Left colon (tissue), 2 donors: ENCODE data around the gene PPIF. TPM values are rescaled to one million over a fixed set of nuclear protein-coding genes. Genes with fewer than 3 reads are reported as not detected.
A peak's percentile ranks its signal among the peaks of the same experiment; 100 is the strongest.

Experiments
- ATAC-seq: fragments of 200-7000 bp; cut with Tn5 transposase; one replicate; pipeline ENCODE4 v1.9.1; 2020; ENCODE audit warnings: mild to moderate bottlenecking, moderate library complexity
- DNase-seq, 2 donors: peaks; one replicate each; pipeline ENCODE4 v3.0.0-alpha.2; 2020
- intact Hi-C, 2 donors: fragments of 100-400 bp; cut with DNase I in 1 of 2; cut with micrococcal nuclease in 1 of 2; formaldehyde crosslinking; loops; one replicate each; pipeline versions ENCODE4 v1.11.2 to v1.14.0; 2022; cut with DNase I, micrococcal nuclease
- total RNA-seq, 2 donors: library from RNA; stranded (reverse); fragmentation: NEBNext Ultra II Directional; extraction: Animal tissue kit (Norgen Biotek cat#: 25700); gene quantifications; one replicate each; pipeline ENCODE4 v1.2.1, GENCODE V29; 2021
- donor health status: DM: no; HTN: no; CAD: no.
- donor health status: DM: yes; HTN: yes; CAD: no.

The PPIF gene
- total RNA-seq, 2 donors from 2014 or later: 86.6 to 105 TPM

DNA sequence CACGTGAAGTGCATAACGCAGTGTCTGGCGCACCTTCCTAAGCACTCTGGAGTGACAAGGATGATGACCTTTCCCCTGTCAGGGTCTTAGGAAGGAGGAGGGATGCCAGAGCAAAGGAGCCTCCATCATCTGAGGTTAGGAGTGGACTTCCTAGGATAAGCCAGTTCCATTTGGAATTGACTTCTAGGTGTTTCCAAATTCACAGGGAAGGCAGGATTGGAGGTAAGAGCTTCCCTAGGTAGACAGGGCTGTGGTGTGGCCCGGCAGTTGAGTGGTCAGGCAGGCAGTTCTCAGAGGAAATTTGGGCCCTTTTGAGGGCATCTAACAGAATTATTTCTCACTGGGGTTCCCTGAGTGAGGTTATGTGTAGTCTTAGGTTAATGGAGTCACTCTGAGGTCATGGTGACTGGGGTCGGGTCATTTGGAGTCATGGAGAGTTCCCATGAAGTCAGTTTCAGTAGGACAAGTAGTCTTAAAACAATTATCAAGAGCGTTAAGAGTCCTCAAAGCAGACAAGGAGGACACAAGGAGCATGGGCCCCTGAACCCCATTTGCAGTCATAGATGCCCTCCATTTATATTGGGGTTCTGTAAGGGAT lies 8.2 kb downstream of the PPIF start:
- intact Hi-C loops: no loop called here
- DNase-seq (no peak), ATAC-seq (no peak)

DNA sequence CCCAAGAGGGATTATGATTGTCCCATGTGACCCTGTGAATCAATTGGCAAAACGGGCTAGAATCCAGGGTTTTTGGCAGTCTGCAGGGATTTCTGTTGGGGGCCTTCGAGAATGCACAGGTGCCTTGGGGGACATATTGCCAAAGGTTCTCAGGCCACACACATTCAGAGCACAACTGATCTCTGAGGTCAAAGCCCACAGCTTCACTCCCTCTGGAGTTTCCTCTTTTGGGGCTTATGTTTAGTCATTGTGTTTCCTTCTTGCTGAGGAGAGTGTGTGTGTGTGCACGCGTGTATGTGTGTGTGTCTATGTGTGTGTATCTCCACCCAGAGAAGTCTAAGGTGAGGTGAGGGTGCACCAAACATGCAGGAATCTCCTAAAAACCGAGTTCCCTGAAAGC lies 8.8 kb downstream of the PPIF start:
- ATAC-seq: no peak
- DNase-seq: no peak

DNA sequence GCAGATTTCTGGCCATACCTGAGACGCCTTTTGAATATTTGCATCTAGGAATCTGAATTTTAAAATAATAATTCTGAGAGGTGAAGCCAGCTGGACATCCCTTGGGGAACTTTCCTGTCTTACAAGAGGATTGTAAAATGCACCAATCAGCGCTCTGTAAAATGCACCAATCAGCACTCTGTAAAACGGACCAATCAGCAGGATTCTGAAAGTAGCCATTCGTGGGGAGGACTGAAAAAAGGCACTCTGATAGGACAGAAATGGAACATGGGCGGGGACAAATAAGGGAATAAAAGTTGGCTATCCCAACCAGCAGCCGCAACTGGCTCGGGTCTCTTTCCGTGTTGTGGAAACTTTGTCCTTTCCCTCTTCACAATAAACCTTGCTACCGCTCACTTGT lies 9.9 kb downstream of the PPIF start:
- intact Hi-C loops: no loop called here
- DNase-seq (no peak), ATAC-seq (no peak)

More for the DNA sequence above, 8.8 kb downstream of the PPIF start:
- intact Hi-C loops: no loop called here

DNA sequence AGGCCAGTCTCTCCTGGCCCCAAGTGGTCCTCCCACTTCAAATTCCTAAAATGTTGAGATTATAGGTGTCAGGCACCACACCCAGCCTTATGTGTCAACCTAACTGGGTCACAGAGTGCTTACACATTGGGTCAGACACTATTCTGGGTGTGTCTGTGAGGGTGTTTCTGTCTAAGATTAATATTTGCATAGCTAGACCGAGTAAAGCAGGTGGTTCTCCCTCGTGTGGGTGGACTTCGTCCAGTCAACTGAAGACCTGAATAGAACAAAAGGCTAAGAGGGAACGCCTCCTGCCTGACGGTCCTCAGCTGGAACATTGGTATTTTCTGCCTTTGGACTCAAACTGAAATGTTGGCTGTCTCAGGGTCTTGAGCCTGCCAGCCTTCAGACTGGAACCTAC lies 11.5 kb downstream of the PPIF start:
- ATAC-seq: peak; percentile 96
- DNase-seq: peak; percentile 61 to 77
- intact Hi-C loops: no loop called here

DNA sequence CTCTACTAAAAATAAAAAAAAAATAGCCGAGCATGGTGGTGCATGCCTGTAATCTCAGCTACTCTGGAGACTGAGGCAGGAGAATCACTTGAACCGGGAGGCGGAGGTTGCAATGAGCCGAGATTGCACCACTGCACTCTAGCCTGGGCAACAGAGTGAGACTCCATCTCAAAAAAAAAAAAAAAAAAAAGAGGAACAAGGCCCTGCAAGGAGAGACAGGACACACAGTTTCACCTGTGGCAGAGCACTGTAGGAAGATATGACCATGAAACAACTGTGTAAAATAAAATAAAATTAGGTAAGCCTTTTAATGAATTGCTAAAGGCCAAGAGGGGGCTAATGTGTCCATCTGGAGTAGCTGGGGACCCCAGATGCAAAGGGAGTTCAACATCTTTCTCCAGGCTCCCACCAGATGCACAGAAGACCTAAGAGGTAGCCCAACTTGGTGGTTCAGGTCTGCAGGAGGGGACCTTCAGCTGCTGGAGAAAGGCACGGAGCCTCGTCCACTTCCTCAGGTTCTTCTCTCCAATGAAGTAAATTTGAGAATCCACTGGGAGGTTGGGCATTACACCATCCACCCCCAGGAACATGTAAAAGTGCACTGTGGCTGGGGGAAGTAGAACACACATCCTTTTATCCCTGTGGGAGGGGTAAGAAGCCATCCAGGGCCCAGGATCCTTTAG lies 12.7 kb downstream of the PPIF start:
- DNase-seq: peak in 1 of 2 donors; percentile 2
- intact Hi-C loops: no loop called here
- ATAC-seq: no peak

DNA sequence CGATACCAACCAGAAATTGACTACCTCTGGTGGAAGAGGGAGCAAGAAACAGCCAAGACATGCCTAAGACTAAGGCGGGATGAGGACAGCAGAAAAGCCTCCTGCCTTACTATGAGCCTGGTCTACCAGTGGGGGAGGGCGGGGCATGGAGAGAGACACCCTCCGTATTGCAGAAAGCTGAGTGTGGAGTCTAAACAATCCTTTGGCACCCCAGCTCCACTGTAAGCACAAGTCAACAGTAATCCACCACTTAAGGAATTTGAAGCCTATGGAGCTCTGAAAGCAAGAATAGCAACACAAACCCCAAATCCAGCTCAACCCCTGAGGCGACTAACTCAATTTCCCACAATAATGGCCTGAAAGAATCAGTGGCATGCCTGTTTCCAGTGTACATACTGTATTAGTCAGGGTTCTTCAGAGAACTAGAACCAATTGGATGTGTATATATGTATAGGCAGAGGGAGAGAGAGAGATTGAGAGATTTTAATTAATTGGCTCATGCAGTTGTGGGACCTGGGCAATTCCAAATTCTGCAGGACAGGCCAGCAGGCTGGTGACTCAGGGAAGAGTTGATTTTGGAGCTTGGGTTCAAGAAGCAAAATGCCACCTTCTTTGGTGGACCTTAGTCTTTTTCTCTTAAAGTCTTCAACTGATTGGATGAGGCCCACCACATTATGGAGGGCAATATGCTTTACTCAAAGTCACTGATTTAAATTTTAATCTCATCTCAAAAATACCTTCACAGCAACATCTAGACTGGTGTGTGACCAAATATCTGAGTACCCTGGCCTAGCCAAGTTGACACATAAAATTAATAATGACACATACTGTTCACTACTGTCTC lies 13.5 kb downstream of the PPIF start:
- intact Hi-C loops: no loop called here
- no peak for ATAC-seq
- no peak for DNase-seq

DNA sequence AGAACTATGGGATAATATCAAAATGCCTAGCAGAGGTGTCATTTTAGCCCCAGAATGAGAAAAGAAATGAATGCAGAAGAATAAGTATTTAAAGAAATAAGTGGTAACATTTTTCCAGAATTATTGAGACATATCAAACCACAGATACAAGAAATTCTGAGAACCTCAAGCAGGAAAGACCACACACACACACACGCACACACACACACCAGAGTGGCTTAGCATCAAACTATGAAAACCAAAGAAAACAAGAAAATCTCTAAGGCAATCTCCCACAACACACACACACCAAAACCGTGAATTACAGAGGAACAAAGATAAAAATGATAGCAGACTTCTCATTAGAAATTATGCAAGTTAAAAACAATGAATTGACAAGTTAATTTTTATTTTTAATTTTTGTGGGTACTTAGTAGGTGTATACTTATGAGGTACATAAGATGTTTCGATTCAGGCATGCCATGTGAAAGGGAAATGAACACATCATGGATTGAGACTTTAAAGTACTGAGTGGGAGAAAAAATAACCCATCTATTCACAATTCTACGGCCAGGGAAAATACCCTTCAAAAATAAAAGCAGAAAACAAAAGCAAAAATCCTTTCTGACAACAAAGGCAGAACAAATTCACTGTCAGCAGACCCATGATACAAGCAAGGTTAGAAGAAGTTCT lies 14.6 kb downstream of the PPIF start:
- intact Hi-C loops: no loop called here
- ATAC-seq (no peak), DNase-seq (no peak)

DNA sequence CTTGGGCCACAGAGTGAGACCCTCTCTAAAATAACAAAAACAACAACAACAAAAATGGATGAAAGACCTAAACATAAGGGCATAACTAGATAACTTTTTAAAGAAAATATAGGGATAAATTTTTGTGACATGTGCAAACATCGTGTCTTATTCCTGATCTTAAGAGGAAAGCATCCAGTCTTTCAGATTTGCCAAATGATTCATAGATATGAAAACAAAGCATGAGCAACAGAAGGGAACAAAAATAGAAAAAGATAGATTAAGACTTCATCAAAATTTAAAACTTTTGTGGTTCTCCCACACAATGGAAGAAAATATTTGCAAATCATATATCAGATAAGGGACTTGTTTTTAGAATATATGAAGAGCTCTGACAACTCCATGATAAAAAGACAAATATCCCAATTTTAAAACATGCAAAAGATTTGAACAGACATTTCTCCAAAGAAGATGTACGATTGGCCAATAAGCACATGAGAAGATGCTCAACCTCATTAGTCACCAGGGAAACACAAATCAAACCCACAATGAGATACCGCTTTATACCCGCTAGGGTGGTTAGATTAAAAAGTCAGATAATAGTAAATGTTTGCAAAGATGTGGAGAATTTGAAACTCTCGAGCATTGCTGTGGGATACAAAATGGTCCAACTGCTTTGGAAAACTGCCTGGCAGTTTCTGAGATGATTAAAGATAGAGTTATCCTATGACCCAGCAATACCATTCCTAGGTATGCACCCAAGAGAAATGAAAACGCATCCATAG lies 20.3 kb downstream of the PPIF start:
- no peak for DNase-seq

DNA sequence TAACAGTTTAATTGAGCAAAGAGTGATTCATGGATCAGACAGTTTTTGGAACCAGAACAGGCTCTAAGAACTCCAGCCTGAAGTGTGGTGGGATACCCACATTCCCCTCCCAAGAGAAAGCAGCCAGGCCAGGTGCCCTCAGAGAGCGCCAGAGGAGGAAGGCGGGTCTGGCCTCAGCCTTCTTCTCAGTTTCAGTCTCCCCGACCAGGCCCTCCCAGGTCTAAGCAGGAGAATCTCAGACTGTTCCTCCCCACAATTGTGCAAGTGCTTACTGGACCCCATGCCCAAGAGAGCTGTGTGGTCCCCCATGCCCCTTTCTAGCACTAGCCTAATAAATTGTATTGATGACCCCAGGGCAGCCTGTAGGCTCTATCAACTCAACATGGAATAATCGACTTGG lies 25.6 kb downstream of the PPIF start:
- intact Hi-C loops: loop anchor here in 1 of 2 donors (10.0 kb wide), 1 partner anchor 112 kb away; no protein-coding TSS in a partner anchor
- peak in 1 of 2 donors; percentile 6 for DNase-seq
- no peak for ATAC-seq

More for the DNA sequence above, 20.3 kb downstream of the PPIF start:
- intact Hi-C loops: no loop called here
- no peak for ATAC-seq

DNA sequence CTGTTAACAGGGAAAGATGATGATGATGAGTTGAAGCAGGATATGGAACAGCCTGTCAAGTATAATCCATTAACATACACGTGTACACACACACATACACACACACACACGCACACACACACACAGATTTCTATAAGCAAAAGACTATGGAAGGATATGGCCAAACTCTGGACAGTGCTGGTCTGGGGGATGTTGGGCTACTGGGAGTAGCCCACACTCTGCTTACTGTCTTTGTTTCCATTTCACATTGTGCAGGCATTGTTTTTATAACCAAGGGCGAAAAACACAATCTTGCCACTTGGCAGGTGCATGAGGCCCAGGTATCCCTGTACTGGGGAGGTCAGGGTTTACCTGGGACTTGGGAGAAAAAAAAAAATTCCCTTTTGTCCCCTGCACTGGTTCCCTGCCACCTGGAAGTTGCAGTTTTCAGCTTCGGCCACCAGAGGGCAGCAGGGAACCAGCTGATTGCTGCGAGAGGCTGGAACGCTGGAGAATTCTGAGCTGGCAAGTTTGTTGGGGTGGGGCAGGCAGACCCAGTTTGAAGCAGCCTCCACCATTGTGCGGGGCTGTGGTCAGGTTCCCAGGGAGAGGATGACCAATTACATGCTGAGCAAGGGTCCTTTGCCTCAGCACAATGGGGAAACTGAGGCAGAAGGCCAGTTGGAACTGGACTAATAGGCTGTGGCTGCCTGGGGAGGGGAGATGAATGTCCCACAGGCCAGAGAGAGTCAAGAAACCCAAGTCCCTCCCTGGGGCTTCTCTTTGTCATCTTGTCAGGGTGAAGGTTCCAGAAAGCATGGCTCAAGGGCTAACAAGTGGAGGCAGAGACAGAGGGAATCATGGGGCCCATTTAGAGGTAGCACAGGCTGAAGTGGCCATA lies 27.3 kb downstream of the PPIF start:
- peak; percentile 84 for ATAC-seq
- intact Hi-C loops: loop anchor here (5.0 to 10.0 kb wide), 2 partner anchors 93 to 110 kb away; no protein-coding TSS in a partner anchor

DNA sequence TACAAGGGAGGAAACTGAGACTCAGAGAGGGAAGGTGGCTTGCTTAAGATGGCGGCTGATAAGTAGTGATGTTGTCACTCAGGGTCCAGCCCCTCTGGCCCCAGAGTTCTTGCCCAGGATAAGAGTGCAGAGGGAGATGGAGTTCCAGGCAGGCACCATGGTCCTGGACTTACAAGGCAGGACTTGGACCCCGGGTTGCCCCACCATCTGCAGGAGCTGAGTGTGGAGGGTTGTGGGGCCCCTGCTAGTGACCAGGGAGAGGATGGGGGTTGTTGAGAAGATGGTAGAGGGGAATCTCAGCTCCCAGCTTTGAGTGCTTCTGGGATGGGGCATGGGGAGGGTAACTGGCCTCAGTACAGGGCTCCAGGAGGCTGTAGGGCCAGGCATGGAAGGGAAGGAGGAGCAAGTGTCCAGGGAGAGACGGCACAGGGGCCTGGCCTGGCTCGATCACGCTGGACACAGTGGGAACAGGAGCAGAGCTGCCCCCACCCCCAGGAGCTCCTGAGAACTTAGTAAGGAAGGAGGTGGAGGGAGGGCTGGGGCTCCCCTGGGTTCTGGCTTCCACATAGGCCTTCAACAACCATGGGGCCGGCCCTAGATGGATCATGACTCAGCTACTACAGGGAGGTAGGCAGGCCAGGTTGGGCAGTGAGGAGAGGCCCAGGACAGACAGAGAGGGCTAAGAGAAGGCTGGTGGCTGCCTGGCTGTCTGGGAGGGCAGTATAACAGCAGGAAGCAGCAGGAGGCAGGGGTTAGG lies 28.2 kb downstream of the PPIF start:
- peak in 1 of 2 donors; percentile 28 for DNase-seq
- intact Hi-C loops: loop anchor here (5.0 to 10.0 kb wide), 2 partner anchors 92 to 109 kb away; no protein-coding TSS in a partner anchor

More for the DNA sequence above, 27.3 kb downstream of the PPIF start:
- DNase-seq: peak; percentile 65 to 78

DNA sequence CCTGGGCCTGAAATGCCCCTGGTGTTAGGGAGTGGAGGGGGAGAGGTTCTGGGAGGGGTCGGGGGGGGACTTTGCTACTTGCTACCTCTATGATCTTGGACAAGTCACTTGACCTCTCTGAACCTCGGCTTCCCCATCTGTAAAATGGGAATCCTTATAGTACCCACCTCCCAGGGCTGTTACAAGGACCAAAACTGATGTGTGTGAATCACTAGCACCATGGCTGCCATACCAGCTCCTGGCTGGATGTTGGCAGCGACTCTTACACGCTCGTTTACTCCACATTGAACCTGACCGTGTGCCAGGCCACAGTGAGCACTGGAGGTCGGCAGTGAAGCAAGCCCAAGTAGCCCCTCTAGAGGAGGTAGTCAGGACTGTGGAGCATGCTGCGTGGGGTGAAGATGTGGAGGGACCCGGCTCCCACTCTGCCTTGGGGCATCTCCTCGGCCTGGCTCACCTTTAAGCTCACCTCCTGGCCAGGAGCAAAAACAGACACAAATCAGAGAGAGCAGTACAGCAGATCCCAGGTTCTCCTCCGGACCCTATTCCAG lies 28.9 kb downstream of the PPIF start:
- DNase-seq: peak in 1 of 2 donors; percentile 9
- intact Hi-C loops: loop anchor here (5.0 to 10.0 kb wide), 2 partner anchors 91 to 109 kb away; no protein-coding TSS in a partner anchor
- ATAC-seq: no peak

More for the DNA sequence above, 28.2 kb downstream of the PPIF start:
- ATAC-seq: no peak

DNA sequence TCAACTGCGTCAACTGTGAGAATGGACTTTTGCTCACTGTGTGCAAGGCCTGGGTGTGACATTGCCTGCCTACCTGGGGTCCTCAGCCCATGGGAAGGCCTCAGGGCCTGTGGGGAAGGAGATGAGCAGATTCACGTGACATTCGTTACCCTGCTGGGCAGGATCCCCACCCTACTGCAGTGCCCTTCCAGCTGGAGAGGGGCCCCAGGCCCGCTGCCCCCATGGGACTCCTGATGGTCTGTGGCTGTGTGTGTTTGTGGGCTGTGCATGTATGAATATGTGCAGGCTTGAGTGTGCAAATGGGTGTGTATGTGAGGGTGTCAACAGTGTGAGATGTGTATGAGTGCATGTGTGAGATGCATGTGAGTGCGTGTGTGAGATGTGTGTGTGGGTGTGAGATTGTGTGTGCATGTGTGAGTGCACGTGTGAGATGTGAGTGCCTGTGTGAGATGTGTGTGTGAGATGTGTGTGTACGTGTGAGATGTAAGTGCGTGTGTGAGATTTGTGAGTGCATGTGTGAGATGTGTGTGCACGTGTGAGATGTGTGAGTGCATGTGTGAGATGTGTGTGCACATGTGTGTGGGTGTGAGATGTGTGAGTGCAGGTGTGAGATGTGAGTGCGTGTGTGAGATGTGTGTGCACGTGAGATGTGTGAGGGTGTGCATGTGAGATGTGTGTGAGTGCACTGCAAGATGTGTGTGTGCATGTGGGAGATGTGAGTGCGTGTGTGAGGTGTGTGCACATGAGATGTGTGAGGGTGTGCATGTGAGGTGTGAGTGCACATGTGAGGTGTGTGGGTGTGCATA lies 29.7 kb downstream of the PPIF start:
- intact Hi-C loops: loop anchor here (5.0 to 10.0 kb wide), 2 partner anchors 90 to 108 kb away; no protein-coding TSS in a partner anchor
- DNase-seq (peak in 1 of 2 donors; percentile 13), ATAC-seq (no peak)

DNA sequence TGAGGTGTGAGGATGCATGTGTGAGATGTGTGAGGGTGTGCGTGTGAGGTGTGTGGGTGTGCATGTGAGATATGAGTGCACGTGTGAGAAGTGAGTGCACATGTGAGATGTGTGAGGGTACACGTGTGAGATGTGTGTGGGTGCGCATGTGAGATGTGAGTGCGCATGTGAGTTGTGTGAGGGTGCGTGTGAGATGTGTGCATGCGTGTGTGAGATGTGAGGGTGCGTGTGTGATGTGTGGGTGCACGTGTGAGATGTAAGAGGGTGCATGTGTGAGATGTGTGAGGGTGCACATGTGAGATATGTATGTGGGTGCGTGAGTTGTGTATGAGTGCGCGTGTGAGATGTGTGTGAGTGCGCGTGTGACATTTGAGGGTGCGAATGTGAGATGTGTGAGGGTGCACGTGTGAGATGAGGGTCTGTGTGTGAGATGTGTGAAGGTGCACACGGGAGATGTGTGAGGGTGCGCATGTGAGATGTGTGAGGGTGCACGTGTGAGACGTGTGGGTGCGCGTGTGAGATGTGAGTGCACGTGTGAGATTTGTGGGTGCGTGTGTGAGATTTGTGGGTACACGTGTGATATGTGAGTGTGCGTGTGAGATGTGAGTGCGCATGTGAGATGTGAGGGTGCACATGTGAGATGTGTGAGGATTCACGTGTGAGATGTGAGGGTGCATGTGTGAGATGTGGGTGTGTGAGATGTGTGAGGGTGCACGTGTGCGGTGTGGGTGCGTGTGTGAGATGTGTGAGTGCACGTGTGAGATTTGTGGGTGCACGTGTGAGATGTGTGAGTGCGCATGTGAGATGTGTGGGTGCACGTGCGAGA lies 30.5 kb downstream of the PPIF start:
- intact Hi-C loops: loop anchor here (5.0 to 10.0 kb wide), 2 partner anchors 90 to 107 kb away; no protein-coding TSS in a partner anchor
- ATAC-seq (no peak), DNase-seq (peak; percentile 2 to 12)

DNA sequence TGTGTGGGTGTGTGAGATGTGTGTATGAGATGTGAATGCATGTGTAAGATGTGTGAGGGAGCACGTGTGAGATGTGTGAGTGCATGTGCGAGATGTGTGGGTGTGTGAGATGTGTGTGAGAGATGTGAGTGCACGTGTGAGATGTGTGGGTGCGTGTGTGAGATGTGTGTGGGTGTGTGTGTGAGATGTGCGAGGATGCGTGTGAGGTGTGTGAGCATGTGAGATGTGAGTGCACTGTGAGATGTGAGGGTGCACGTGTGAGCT lies 31.0 kb downstream of the PPIF start:
- DNase-seq (peak in 1 of 2 donors; percentile 3), ATAC-seq (no peak)
- intact Hi-C loops: loop anchor here (5.0 to 10.0 kb wide), 2 partner anchors 89 to 106 kb away; no protein-coding TSS in a partner anchor
